ENCODE data around the gene EIF2D.

The EIF2D gene

GRCh38 chr1:206554211-206554610, 58.1 kb downstream of the EIF2D start:
- H3K9ac ChIP-seq (ENCODE audit: low read length): no peak overlapping the region
- no peak overlapping the region for H3K27ac ChIP-seq (ENCODE audit: low read depth, low read length)
- H3K4me2 ChIP-seq (ENCODE audit: low read depth, low read length, poor library complexity, severe bottlenecking): no peak overlapping the region
- H3K36me3 ChIP-seq (ENCODE audit: low read length): no peaks in the 10 kb centered on the region
- H3K79me2 ChIP-seq (ENCODE audit: insufficient read depth, low read length): peaks cover 14% of the 10 kb centered on the region; the same call in 1 of the 2 replicates
- no peak overlapping the region for H2AFZ ChIP-seq (ENCODE audit: low read depth, low read length, severe bottlenecking)
- no peaks in the 10 kb centered on the region for H3K27me3 ChIP-seq (ENCODE audit: low read length)
- H3F3A ChIP-seq (ENCODE audit: insufficient read depth): peaks cover 21% of the 10 kb centered on the region
- H3K9me2 ChIP-seq (replicated peaks; ENCODE audit: insufficient read depth, low read length): no peaks in the 10 kb centered on the region
- no peaks in the 10 kb centered on the region for H4K20me1 ChIP-seq (ENCODE audit: low read depth, low read length)
- H3K9me3 ChIP-seq (ENCODE audit: insufficient read depth, low read length): no peaks in the 10 kb centered on the region
- no peak overlapping the region for H3K4me3 ChIP-seq (ENCODE audit: insufficient read depth, low read length, poor library complexity, severe bottlenecking)
- TF ChIP-seq, protein P1, sequence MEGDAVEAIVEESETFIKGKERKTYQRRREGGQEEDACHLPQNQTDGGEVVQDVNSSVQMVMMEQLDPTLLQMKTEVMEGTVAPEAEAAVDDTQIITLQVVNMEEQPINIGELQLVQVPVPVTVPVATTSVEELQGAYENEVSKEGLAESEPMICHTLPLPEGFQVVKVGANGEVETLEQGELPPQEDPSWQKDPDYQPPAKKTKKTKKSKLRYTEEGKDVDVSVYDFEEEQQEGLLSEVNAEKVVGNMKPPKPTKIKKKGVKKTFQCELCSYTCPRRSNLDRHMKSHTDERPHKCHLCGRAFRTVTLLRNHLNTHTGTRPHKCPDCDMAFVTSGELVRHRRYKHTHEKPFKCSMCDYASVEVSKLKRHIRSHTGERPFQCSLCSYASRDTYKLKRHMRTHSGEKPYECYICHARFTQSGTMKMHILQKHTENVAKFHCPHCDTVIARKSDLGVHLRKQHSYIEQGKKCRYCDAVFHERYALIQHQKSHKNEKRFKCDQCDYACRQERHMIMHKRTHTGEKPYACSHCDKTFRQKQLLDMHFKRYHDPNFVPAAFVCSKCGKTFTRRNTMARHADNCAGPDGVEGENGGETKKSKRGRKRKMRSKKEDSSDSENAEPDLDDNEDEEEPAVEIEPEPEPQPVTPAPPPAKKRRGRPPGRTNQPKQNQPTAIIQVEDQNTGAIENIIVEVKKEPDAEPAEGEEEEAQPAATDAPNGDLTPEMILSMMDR (IDR thresholded peaks at IDR 0.05; ENCODE audit: insufficient read depth, low read length, poor library complexity, severe bottlenecking): no peak
- no peak for TF ChIP-seq EZH2phosphoT487 (conservative IDR thresholded peaks at IDR 0.05; ENCODE audit: low read length)

DNA sequence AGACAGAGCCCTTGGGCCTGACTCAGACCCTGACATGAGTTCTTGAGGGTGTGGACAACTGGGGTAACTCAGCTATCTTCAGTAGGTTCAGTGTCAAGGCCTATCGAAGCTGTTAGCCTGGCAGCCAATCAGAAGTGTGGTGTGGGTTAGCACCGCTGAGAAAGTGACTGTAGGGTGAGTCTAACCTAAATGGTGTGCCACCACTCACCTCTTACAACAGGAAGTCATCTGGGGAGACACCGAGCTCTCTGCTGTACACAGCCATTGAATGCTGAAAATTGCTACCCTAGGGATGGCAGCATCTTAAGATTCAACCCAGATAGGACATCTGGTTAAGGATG, 60.3 kb downstream of the EIF2D start:
- no peaks in the 10 kb centered on the region for H4K20me1 ChIP-seq (ENCODE audit: low read depth, low read length)
- H3K9me2 ChIP-seq (replicated peaks; ENCODE audit: insufficient read depth, low read length): no peaks in the 10 kb centered on the region
- no peaks in the 10 kb centered on the region for H3K27me3 ChIP-seq (ENCODE audit: low read length)
- H3K27ac ChIP-seq (ENCODE audit: low read depth, low read length): no peak overlapping the region
- no peak overlapping the region for H3K4me3 ChIP-seq (ENCODE audit: insufficient read depth, low read length, poor library complexity, severe bottlenecking)
- H3K4me2 ChIP-seq (ENCODE audit: low read depth, low read length, poor library complexity, severe bottlenecking): no peak overlapping the region
- TF ChIP-seq, protein P1 (IDR thresholded peaks at IDR 0.05; ENCODE audit: insufficient read depth, low read length, poor library complexity, severe bottlenecking): no peak
- TF ChIP-seq EZH2phosphoT487 (conservative IDR thresholded peaks at IDR 0.05; ENCODE audit: low read length): no peak
- H3K9ac ChIP-seq (ENCODE audit: low read length): no peak overlapping the region
- H3K9me3 ChIP-seq (ENCODE audit: insufficient read depth, low read length): no peaks in the 10 kb centered on the region
- no peaks in the 10 kb centered on the region for H3K79me2 ChIP-seq (ENCODE audit: insufficient read depth, low read length)
- peaks cover 4% of the 10 kb centered on the region; the same call in 1 of the 2 replicates for H3F3A ChIP-seq (ENCODE audit: insufficient read depth)
- H2AFZ ChIP-seq (ENCODE audit: low read depth, low read length, severe bottlenecking): no peak overlapping the region
- no peaks in the 10 kb centered on the region for H3K36me3 ChIP-seq (ENCODE audit: low read length)

DNA sequence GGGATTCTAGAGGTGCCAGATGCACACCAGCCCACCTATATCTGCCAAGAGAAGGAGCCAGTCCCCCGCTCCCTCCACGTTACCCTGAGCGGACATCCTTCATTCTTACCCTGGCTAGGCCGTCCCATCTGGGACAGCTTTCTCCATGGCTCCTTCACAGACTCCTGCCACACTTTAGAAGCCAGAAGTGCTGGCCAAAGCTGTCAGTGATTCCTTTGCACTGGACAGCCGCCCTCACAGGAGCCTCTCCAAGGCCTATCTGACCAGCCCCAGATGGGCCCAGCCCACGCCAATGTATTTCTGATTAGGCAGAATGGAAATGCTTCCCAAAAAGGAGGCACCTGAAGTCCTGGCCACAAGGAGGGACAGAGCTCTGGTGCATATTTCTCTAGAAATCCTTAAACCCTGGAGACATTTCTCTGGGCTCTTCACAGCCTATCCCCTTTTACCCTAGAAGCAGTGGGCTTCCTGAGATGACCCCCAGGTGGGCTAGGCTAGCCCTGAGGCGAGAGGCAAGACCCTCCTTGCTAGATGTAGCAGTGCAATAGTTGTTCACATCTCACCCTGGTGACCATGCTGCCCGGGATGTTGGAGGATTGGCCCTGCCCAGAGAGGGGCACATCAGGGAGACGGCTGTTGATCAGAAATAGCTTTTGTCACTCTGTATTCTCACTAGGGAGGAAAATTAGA, 60.8 kb downstream of the EIF2D start:
- H3K4me2 ChIP-seq (ENCODE audit: low read depth, low read length, poor library complexity, severe bottlenecking): no peak overlapping the region
- H2AFZ ChIP-seq (ENCODE audit: low read depth, low read length, severe bottlenecking): no peak overlapping the region
- no peaks in the 10 kb centered on the region for H4K20me1 ChIP-seq (ENCODE audit: low read depth, low read length)
- no peaks in the 10 kb centered on the region for H3K36me3 ChIP-seq (ENCODE audit: low read length)
- peaks cover 4% of the 10 kb centered on the region; the same call in 1 of the 2 replicates for H3F3A ChIP-seq (ENCODE audit: insufficient read depth)
- no peak overlapping the region for H3K9ac ChIP-seq (ENCODE audit: low read length)
- H3K9me3 ChIP-seq (ENCODE audit: insufficient read depth, low read length): no peaks in the 10 kb centered on the region
- H3K27me3 ChIP-seq (ENCODE audit: low read length): no peaks in the 10 kb centered on the region
- no peak overlapping the region for H3K4me3 ChIP-seq (ENCODE audit: insufficient read depth, low read length, poor library complexity, severe bottlenecking)
- H3K27ac ChIP-seq (ENCODE audit: low read depth, low read length): no peak overlapping the region
- no peak for TF ChIP-seq EZH2phosphoT487 (conservative IDR thresholded peaks at IDR 0.05; ENCODE audit: low read length)
- TF ChIP-seq, protein P1 (IDR thresholded peaks at IDR 0.05; ENCODE audit: insufficient read depth, low read length, poor library complexity, severe bottlenecking): no peak
- no peaks in the 10 kb centered on the region for H3K79me2 ChIP-seq (ENCODE audit: insufficient read depth, low read length)
- H3K9me2 ChIP-seq (replicated peaks; ENCODE audit: insufficient read depth, low read length): no peaks in the 10 kb centered on the region

Data from SU-DHL-6 (cell line).